G401 (cell line): ENCODE measurements around the gene NAALADL2. TPM values are rescaled to one million over a fixed set of nuclear protein-coding genes. Genes with fewer than 3 reads are reported as not detected.

ENCODE experiments used
- DNase-seq: peaks from one replicate; pipeline ENCODE4 v3.0.0-alpha.2; 2015; ENCODE audit warnings: low spot score
- in situ Hi-C: cut with HindIII; loops from 2 replicates; pipeline ENCODE4 v1.10.0; 2016; ENCODE audit warnings: low sequenced_read_pairs, mixed read lengths
- total RNA-seq: library from RNA; depleted of rRNA; stranded (reverse); fragments of >200 nt; shearing (Covaris generic); gene quantifications from 2 replicates; pipeline ENCODE4 v1.2.3, GENCODE V29; 2014

The NAALADL2 gene
- total RNA-seq, 1 experiment from 2014 or later, result 1.3 TPM

GRCh38 chr3:175620093-175620492 is 761.0 kb downstream of the NAALADL2 start:
- in situ Hi-C loops, result no loop called here

GRCh38 chr3:175620532-175620931 is 761.4 kb downstream of the NAALADL2 start:
- in situ Hi-C loops, result no loop called here
- DNase-seq, result no peak

More at GRCh38 chr3:175620093-175620492, 761.0 kb downstream of the NAALADL2 start:
- DNase-seq, result no peak

- no peak for DNase-seq
Measured at GRCh38 chr3:175640958-175641357, 781.8 kb downstream of the NAALADL2 start.

GRCh38 chr3:175646865-175647264 is 787.7 kb downstream of the NAALADL2 start:
- no peak for DNase-seq
- in situ Hi-C loops, result no loop called here

More at GRCh38 chr3:175640958-175641357, 781.8 kb downstream of the NAALADL2 start:
- in situ Hi-C loops, result no loop called here

- in situ Hi-C loops, result no loop called here
- no peak for DNase-seq
Measured at GRCh38 chr3:175648899-175649298, 789.8 kb downstream of the NAALADL2 start.

- no peak for DNase-seq
- in situ Hi-C loops, result no loop called here
Measured at GRCh38 chr3:175651716-175652115, 792.6 kb downstream of the NAALADL2 start.

GRCh38 chr3:175655351-175655750 is 796.2 kb downstream of the NAALADL2 start:
- no peak for DNase-seq
- in situ Hi-C loops, result no loop called here

GRCh38 chr3:175656461-175656860 is 797.3 kb downstream of the NAALADL2 start:
- no peak for DNase-seq
- in situ Hi-C loops, result no loop called here

- in situ Hi-C loops, result no loop called here
- no peak for DNase-seq
Measured at GRCh38 chr3:175659670-175660350, 800.7 kb downstream of the NAALADL2 start.

- DNase-seq, result no peak
- in situ Hi-C loops, result no loop called here
Measured at GRCh38 chr3:175662815-175663214, 803.7 kb downstream of the NAALADL2 start.

GRCh38 chr3:175664911-175665310 is 805.8 kb downstream of the NAALADL2 start:
- in situ Hi-C loops, result no loop called here
- no peak for DNase-seq

GRCh38 chr3:175668300-175668699 is 809.2 kb downstream of the NAALADL2 start:
- in situ Hi-C loops, result no loop called here
- no peak for DNase-seq

- DNase-seq, result no peak
- in situ Hi-C loops, result no loop called here
Measured at GRCh38 chr3:175670557-175670956, 811.4 kb downstream of the NAALADL2 start.

GRCh38 chr3:175672119-175672689 is 813.1 kb downstream of the NAALADL2 start:
- peak; percentile 12 for DNase-seq
- in situ Hi-C loops, result no loop called here

GRCh38 chr3:175679568-175679967 is 820.4 kb downstream of the NAALADL2 start:
- in situ Hi-C loops, result no loop called here
- no peak for DNase-seq

GRCh38 chr3:175692256-175692655 is 833.1 kb downstream of the NAALADL2 start:
- in situ Hi-C loops, result no loop called here
- no peak for DNase-seq

- no peak for DNase-seq
- in situ Hi-C loops, result no loop called here
Measured at GRCh38 chr3:175695251-175695650, 836.1 kb downstream of the NAALADL2 start.

GRCh38 chr3:175702956-175703355 is 843.8 kb downstream of the NAALADL2 start:
- in situ Hi-C loops, result no loop called here
- no peak for DNase-seq

GRCh38 chr3:175704366-175705055 is 845.4 kb downstream of the NAALADL2 start:
- in situ Hi-C loops, result no loop called here
- no peak for DNase-seq

GRCh38 chr3:175713268-175713667 is 854.1 kb downstream of the NAALADL2 start:
- in situ Hi-C loops, result no loop called here
- no peak for DNase-seq
